HG02588 (cell line): ENCODE measurements around the gene KRTAP5-4.
A peak's percentile ranks its signal among the peaks of the same experiment; 100 is the strongest.
"Not testable (repeated sequence)": the region's sequence is repeated elsewhere in the genome, so short reads cannot be mapped to it uniquely, and the experiment has no call there.

Experiments
- ATAC-seq: cut with Tn5 transposase; IDR thresholded peaks from one replicate; pipeline ENCODE4 v1.9.1; 2021; ENCODE audit warnings: mild to moderate bottlenecking, moderate library complexity; ENCODE audit not compliant: unreplicated experiment

Gene KRTAP5-4

DNA sequence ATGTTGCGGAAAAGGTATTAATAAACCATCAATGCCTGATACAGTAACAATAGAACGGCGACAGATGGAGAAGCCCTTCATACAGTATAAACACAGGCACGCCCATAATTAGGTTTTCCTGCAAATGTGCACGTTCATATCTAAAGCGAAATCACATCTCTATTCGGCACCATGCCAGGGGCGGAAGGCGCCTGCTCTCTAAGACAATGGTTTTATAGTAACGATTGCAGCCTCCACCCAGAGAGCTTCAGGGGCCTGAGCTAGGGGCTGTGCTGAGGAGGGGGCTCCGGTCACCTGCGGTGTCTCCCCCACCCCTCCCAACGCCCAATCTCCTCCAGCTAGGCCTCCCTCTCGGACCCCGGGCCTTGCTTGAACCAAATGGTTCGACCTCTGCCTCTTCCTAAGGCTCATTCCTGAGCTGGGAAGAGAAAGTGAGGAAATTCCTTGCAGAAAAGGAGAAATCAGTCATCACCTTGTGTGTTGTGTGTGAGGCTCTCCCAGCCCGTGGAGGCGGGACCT lies 17.2 kb upstream of the KRTAP5-4 start:
- no peak for ATAC-seq

DNA sequence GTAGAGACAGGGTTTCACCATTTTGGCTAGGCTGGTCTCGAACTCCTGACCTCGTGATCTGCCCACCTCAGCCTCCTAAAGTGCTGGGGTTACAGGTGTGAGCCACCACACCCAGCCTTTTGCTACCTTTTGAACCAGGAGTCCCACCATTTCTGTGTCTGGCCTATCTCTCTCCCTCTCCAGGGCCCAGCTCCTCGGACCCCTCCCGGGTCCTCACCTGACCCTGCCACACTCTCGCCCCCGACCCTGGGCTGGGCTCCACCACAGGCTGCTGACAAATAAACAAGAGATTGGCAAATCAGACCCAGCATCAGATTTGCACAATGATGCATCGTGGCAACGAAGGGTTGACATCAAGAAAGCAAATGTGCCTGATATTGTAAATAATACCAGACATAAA lies 16.4 kb upstream of the KRTAP5-4 start:
- no peak for ATAC-seq

DNA sequence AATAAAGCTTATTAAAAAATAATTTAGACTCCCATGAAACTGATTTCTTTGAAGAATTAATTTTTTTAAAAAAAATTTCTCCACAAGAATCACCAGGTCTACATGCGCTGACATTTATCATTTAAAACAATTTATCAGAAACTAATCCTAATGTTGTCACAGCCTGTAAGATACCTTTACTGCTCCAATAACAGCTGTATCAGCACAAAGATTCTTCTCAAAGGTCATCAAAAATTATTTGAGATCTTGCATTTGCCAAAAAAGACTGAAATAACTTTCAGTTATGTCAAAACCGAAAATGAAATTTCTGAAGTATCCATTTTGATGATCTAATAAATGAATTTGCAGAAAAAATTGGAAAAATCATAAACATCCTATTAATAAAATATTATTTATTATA lies 15.7 kb upstream of the KRTAP5-4 start:
- ATAC-seq: no peak

DNA sequence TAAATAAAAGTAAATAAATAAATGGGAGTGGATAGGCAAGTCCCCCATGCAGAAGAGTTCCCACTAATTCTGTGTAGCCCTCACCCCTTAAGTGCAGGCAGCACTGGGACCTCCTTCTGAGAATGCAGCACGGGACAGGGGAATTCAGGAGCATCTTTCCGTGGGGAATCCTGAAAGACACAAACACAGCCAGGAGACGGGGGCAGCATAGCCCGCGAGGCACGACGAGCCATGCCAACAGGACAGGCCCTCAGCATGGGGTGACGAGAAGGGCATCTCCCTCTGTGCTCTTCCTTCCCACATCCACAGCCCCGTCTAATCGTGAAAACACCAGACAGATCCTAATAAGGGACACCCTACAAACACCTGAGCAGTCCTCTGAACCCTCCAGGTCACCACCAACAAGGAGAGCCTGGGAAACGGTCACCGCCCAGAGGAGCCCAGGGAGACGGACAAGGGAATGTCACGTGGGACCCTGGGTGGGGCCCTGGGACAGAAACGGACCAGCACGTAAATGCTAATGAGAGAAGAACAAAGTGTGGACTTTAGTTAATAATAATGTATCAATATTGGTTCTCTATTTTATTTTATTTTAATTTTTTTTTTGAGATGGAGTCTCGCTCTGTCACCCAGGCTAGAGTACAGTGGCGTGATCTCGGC lies 14.5 kb upstream of the KRTAP5-4 start:
- ATAC-seq: no peak

DNA sequence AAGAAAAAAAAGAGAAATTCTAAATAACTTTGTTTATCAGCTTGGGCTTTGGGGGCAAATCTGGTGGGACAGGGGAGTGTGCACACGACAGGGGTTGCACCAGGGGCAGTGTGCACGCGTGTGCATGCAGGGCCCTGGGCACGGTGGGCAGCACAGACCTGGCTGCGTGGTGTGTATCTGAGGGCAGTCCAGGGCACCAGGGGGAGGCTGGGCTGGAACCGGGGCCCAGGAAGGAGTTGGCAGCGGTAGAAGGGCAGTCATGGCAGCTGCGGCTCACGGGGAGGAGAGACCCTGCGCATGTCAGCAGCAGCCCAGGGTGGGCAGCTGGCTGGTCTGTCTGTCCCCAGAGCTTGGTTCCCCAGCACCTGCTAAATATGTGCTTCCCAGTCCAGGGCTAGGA lies 11.9 kb upstream of the KRTAP5-4 start:
- no peak for ATAC-seq

DNA sequence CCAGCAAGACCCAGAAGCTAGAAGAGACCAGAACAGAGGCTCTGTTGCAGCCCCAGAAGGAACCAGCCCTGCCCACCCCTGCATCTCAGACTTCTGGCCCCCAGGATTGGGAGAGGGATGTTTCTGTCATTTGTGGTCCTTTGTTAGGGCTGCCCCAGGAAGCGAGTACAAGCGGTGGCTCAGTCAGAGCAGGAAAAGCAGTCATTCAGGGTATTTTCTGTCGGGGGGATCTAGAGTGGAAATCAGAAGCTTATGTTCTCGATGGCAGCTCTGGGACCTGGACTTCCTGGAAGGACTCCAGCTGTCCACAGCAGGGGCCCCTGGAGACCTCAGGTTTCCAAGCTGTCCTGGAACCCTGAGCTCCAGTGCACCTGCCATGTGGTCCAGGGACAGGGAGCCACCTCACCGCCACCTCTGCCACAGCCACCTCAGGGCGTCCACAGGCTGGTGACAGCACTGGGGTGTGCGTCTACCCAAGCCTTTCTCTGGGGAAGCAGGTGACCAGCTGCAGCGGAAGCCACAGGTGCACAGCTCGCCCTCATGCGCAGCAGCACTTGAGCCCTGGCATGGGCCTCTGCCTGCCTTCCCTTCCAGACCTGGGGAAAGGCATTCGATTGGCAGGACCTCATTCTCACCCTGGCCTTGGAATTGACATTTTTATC lies 10.2 kb upstream of the KRTAP5-4 start:
- ATAC-seq: no peak

DNA sequence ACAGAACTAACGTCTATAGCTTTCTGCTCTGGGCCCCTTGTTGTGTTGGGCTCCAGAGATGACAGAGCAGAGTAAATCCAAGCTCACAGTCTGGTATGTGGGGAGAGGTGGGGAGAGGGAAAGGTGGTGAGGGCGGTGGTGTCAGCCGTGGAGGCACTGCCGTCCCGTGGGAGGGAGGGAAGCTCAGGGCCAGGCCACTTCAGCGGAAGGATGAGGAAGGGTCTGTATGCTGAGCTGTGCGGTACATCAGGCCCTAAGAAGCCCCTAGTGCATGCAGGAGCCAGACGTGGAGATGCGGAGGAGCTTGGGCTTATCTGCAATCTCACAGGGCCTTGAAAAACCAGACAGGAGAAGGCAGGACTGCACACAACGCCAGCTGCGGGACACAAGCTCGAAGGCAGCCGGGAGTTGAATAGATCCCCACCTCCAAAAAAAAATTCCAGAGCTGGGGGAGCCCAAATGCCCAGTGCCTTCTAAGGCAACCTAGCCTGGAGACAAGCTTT lies 9.2 kb upstream of the KRTAP5-4 start:
- no peak for ATAC-seq

DNA sequence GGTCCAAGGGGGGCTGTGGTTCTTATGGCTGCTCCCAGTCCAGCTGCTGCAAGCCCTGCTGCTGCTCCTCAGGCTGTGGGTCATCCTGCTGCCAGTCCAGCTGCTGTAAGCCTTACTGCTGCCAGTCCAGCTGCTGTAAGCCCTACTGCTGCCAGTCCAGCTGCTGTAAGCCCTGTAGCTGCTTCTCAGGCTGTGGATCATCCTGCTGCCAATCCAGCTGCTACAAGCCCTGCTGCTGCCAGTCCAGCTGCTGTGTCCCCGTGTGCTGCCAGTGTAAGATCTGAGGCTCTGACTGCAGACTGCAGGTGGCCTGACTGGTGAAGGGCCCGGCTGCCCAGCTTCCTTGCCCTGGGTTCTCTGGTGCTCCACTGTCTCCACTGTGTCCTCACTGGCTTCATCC lies 8.3 kb upstream of the KRTAP5-4 start:
- no peak for ATAC-seq

DNA sequence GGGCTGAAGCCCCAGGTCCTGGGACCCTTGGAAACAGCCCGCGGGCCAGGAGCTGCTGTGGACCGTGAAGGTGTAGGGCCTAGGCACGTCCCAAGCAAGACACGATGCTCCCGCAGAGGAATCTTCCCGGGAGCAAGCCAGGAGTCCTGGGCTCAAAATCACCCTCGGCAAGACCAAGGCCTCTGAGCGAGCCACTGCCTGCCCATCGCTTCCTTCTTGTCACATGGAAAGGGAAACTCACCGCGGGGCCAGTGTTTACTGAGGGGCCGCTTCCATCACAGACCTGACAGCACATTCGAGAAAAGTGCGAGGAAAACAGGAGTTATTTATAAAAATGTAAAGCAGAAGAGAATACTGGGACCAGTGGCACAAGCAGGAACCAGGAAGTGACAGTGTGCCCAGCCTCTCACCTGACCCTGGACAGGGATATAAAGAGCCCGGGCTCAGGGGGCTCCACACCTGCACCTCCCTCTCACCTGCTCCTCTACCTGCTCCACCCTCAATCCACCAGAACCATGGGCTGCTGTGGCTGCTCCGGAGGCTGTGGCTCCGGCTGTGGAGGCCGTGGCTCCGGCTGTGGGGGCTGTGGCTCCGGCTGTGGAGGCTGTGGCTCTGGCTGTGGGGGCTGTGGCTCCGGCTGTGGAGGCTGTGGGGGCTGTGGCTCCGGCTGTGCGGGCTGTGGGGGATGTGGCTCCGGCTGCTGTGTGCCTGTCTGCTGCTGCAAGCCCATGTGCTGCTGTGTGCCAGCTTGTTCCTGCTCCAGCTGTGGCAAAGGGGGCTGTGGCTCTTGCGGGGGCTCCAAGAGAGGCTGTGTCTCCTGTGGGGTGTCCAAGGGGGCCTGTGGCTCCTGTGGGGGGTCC lies 7.6 kb upstream of the KRTAP5-4 start, which contains the start of gene KRTAP5-5:
KRTAP5-5 (plus strand) TSS at position 450 of the 860 bp plus-strand sequence; CDS start at position 516, 66 bp downstream.
- no peak for ATAC-seq

DNA sequence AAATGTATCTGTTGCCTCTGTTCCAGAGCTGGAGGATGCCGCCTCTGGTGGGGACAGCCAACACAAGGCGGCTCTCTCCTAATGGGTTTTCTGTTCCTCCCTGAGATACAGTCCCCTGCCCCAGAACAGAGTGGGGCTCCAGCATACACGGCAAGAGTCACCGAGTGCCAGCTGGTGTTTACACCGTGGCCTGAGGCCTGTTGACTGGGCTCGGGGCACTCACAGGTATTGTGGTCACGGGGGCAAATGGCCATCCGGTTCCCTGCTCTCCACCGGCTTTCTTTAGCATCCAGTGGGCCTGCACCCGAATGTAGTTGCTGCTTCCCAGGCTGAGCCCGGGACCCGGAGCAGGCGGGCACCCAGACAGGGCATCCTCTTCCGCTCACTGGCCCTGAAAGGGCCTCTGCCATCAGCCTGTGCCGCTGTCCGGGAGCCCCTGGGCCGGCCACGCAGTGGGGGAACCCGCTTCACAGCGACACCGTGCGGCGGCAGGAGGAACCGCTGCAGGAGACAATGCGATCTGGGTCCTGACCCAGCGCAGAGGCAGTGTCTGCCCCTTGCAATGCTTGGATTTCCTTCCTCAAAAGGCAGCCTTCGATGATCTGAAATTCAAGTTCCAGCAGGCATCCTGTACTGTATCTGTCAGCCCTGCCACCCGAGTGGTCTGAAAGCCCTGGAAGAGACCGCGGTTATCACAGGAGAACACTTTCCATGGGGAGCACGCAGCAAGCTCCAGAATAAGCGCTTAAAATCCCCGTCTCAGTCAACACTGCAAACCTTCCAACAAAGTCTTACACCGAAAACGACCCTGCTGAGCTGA lies 6.8 kb upstream of the KRTAP5-4 start:
- no peak for ATAC-seq

DNA sequence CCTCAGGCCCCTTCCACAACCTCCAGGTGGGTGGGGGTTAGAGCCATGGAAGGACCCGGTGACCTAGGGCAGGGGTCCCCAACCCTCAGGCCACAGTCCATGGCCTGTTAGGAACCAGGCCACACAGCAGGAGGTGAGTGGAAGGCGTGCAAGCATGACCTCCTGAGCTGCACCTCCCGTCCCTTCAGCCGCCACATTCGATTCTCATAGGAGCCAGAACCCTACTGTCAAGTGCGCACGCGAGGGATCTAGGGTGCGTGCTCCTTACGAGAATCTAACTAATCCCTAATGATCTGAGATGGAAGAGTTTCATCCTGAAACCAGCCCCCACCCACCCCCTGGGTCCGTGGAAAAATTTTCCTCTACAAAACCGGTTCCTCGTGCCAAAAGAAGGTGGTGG lies 3.6 kb upstream of the KRTAP5-4 start:
- no peak for ATAC-seq

DNA sequence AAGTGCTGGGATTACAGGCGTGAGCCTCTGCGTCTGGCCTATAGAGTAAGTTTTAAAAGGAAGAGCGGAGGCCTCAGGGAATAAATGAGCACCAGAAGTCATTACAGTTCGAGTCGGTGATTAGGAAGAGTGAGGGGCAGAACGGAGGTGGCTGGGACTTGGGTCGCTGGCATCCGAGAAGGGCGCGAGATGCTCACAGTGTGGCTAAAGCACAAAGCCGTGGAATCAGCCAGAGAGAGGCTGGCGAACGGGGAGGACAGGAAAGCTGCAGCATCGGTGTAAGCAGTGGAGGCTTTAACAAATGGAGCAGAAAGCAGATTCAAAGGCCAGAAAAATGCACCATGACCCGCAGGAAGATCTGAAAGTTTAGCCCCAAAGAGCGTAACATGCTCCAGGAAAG lies 2.7 kb upstream of the KRTAP5-4 start:
- no peak for ATAC-seq

DNA sequence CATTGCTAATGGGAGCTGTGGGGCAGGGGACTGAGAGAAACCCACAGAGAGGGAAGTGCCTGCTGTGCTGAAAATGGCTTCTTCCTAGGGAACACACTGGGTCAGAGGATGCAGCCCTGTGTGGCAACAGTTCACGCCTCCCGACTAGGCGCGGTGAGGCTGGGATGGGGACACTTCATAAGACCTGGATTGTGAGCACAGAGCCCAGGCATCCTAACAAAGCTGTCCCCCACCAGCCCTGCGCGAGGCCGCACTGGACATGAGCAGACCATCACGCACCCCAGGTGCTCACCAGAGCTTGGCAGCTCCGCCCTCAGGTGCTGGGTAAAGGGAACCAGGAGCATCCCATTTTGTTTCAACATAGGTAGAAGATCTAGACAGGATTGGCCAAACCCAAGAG lies 1.8 kb upstream of the KRTAP5-4 start:
- no peak for ATAC-seq

DNA sequence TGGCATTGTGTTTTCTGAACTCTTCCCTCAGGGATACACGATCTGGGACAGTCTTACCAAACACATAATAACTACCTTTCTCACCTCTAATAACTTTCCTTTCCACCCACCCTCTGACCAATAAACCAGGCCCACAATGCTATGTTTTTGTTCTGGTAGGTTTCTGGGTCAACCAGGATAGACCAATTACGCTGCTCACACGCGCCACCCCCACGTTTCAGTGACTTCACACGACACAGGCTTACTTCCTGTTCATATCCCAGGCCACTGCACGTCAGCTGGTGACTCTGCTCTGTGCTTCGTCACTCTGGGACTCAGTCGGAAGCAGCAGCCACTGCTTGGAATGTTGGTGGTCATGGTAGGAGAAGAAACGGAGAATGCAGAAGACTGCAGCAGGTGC lies 2.5 kb downstream of the KRTAP5-4 start:
- ATAC-seq: no peak

DNA sequence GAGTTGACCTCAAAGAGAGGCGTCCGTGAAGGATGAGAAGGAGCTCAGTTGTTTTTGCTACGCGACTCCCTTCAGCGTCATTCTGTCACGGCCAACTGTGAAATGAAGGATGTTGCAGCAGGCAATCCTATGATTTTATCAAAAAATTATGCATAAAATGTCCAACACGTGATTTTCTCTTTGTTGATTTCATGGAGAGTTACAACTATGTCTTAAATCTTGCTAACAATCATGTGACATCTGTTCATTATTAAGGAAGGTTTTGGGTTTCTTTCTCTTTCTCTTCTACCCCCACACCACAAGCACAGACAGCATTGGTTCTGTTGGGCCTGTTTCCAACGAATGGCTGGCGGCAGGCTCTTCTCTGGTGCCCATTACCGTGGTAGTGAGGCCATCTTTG lies 3.7 kb downstream of the KRTAP5-4 start:
- no peak for ATAC-seq

DNA sequence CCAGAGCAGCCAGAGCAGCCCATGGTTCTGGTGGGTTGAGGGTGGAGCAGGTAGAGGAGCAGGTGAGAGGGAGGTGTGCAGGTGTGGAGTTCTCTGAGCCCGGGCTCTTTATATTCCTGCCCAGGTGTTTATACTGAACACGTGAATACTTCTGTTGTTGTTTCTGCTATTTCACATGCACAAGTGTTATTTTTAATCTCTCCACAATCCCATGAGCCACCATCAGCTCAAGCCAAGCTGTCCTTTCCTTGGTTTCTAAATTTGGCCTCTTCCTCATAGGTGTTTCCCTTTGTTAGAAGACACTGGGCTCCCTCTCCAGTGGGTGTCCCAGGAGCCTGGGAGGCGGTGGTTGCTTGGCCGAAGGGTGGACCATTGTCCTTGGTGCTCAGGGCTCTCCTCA lies 13.6 kb downstream of the KRTAP5-4 start, which contains the start of gene KRTAP5-3:
KRTAP5-3 (minus strand) TSS at position 101 of the 400 bp plus-strand sequence; CDS start at position 23, 78 bp downstream.
- ATAC-seq: no peak

DNA sequence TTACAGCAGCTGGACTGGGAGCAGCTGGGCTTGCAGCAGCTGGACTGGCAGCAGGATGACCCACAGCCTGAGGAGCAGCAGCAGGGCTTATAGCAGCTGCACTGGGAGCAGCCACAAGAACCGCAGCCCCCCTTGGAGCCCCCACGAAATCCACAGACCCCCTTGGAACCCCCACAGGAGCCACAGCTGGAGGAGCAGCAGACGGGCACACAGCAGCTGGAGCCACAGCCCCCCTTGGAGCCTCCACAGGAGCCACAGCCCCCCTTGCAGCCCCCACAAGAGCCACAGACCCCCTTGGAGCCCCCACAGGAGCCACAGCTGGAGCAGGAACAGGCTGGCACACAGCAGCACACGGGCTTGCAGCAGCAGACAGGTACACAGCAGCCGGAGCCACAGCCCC lies 14.0 kb downstream of the KRTAP5-4 start:
- not testable (repeated sequence) for ATAC-seq

DNA sequence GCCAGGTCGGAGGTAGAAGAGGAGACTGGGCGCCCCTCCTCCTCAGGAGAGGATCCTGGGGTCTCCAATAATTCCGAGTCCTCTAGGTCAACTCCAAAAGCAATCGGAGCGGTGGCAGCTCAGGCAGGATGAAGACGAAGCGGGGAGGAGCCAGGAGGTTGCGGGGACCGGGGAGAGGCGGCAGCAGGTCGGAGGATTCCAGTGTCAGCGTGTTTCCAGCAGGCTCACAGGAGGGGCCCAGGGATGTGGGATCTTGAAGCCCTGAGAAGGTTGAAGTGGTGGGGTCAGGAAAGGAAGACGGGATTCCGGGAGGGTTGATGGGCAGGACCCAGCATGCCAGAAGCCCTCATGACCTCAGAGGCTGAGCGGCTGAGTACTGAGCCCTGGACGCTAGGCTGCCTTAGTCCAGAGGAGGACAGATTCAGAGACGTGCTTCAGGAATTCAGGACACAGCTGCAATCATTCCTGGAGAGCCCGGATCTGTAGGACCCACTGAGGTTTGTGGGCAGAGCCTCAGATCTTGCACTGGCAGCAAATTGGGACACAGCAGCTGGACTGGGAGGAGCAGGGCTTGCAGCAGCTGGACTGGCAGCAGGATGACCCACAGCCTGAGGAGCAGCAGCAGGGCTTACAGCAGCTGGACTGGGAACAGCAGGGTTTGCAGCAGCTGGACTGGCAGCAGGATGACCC lies 14.6 kb downstream of the KRTAP5-4 start:
- ATAC-seq: not testable (repeated sequence)

DNA sequence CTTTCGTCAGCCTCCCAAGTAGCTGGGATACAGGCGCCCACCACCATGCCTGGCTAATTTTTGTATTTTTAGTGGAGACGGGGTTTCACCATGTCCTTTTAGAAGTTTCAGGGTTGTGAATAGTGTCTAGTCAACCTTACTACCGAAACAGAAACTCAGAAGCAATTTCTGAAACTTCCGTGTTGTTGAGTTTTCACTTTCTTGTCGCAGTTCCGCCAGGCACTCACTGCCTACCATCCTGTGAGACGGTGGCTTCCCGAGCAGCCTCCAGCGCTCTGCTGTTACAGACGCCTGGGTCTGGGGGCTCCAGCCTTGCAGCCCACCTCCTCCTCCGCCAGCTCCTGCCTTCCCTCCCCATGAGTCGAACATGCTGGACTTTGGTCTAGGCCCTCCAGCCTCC lies 16.0 kb downstream of the KRTAP5-4 start:
- peak; percentile 65 for ATAC-seq

DNA sequence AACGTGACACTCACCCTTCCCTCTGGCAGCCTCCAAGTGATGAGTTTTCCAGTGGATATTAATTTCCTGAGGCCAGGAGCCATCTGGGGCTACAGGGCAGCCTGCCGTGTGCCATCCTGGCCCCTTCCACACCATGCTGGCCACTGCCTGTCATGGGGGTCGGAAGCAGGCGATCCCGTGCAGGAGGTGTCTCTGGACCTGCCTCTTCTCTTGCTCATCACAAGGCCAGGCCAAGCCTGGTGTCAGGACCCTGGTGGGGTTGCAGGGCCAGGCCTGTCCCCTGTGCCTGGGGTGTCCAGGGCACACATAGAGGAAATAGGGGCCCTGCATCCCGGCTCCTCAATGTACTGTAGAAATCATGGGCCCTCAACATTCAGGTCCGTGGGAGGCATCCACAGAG lies 17.2 kb downstream of the KRTAP5-4 start:
- ATAC-seq: no peak
